Body of pancreas (tissue), 4 donors: ENCODE measurements around the gene FGF22. TPM values are rescaled to one million over a fixed set of nuclear protein-coding genes. Genes with fewer than 3 reads are reported as not detected.
"Not testable (repeated sequence)": the region's sequence is repeated elsewhere in the genome, so short reads cannot be mapped to it uniquely, and the experiment has no call there.

Source experiments
- ATAC-seq: fragments of 150-250 bp; one replicate; pipeline ENCODE4 v1.9.1; 2016
- DNase-seq, 4 donors: peaks; one replicate each; pipeline ENCODE4 v3.0.0-alpha.2; 2019
- H3K27ac ChIP-seq, 4 donors: fragments of 200-600 bp; sonication (generic); 1 replicate in 3 of 4; 2 replicates in 1 of 4; pipeline versions ENCODE4 v1.5.1 to v1.6.1; 2016 to 2019; ENCODE audit warnings: mild to moderate bottlenecking in 1 of 4, mixed read lengths in 1 of 4, moderate library complexity in 1 of 4
- H3K27me3 ChIP-seq, 2 donors: fragments of 200-600 bp; sonication (generic); one replicate each; pipeline ENCODE4 v1.6.0; 2016; ENCODE audit warnings: mild to moderate bottlenecking in 1 of 2
- H3K36me3 ChIP-seq, 2 donors: fragments of 200-600 bp; sonication (generic); replicated peaks in 1 of 2; 2 replicates each; pipeline ENCODE4 v1.5.1; 2016; ENCODE audit warnings: low read depth in 2 of 2; ENCODE audit not compliant: insufficient read depth in 1 of 2
- H3K4me1 ChIP-seq: fragments of 200-600 bp; sonication (generic); one replicate; pipeline ENCODE4 v1.6.0; 2016
- H3K4me3 ChIP-seq, 2 donors: fragments of 200-600 bp; sonication (generic); 1 replicate in 1 of 2; 2 replicates in 1 of 2; pipeline ENCODE4 v1.5.1; 2016 to 2019
- H3K9me3 ChIP-seq, 3 donors: fragments of 200-600 bp; sonication (generic); 1 replicate in 2 of 3; 2 replicates in 1 of 3; pipeline ENCODE4 v1.5.1; 2016
- CTCF ChIP-seq, 7 experiments: fragments of 450-650 bp in 4 of 7; fragments of 200-600 bp in 3 of 7; sonication (generic) in 3 of 7; IDR thresholded peaks; one replicate each; pipeline ENCODE4 v1.5.1; 2016 to 2019; ENCODE audit warnings: antibody characterized with exemption in 7 of 7
- POLR2A ChIP-seq, 3 donors: fragments of 450-650 bp; IDR thresholded peaks; one replicate each; pipeline ENCODE4 v1.6.1; 2016; ENCODE audit warnings: antibody characterized with exemption in 3 of 3, mild to moderate bottlenecking in 2 of 3
- WGBS, 2 donors: methylation state at CpG; one replicate each; pipeline ENCODE4 v1.1.5; 2017; 5-methylcytosine and 5-hydroxymethylcytosine counted together
- intact Hi-C: fragments of 100-400 bp; cut with DNase I; formaldehyde crosslinking; loops from one replicate; pipeline ENCODE4 v1.15.1; 2023
- total RNA-seq, 2 donors: library from RNA; depleted of rRNA; stranded (reverse); fragments of >200 nt; gene quantifications; one replicate each; pipeline ENCODE4 v1.1.0, GENCODE V29; 2016

FGF22 gene
- total RNA-seq, 2 donors from 2014 or later: not detected

- no peaks in the 10 kb centered on the region for H3K27me3 ChIP-seq
- TF ChIP-seq POLR2A (IDR thresholded peaks at IDR 0.05) (no peak), CTCF (IDR thresholded peaks at IDR 0.05) (no peak)
- no peak for DNase-seq
- H3K36me3 ChIP-seq: no peaks in the 10 kb centered on the region
- H3K27ac ChIP-seq: no peak overlapping the region
- intact Hi-C loops: no loop called here
- no peaks in the 10 kb centered on the region for H3K4me1 ChIP-seq
- 74 to 77% methylated on average over 24 to 25 of the region's 25 CpGs for WGBS, 2 donors
- no peak for ATAC-seq
- no peak overlapping the region for H3K4me3 ChIP-seq
- no peaks in the 10 kb centered on the region for H3K9me3 ChIP-seq
Measured at GRCh38 chr19:601790-602189, 37.9 kb upstream of the FGF22 start.

- ATAC-seq (no peak), DNase-seq (no peak)
- no peak for TF ChIP-seq POLR2A (IDR thresholded peaks at IDR 0.05)
- intact Hi-C loops: no loop called here
- no peaks in the 10 kb centered on the region for H3K4me1 ChIP-seq
- no peaks in the 10 kb centered on the region for H3K27me3 ChIP-seq
- WGBS, 2 donors: 75 to 79% methylated on average over 29 to 34 of the region's 35 CpGs
- no peak overlapping the region for H3K4me3 ChIP-seq
- H3K9me3 ChIP-seq: no peaks in the 10 kb centered on the region
- no peaks in the 10 kb centered on the region for H3K36me3 ChIP-seq
- H3K27ac ChIP-seq: no peak overlapping the region
Measured at GRCh38 chr19:602391-603301, 37.0 kb upstream of the FGF22 start.

- H3K9me3 ChIP-seq, intact Hi-C loops, H3K27me3 ChIP-seq, H3K4me1 ChIP-seq, DNase-seq, H3K27ac ChIP-seq, H3K36me3 ChIP-seq, H3K4me3 ChIP-seq, ATAC-seq: not testable (repeated sequence)
- WGBS, 2 donors: 77% methylated on average over 11 of the region's 13 CpGs; no CpG with 5 or more reads in 1 of the 2 donors
Measured at GRCh38 chr19:603302-603639, 36.4 kb upstream of the FGF22 start.

GRCh38 chr19:603779-604178 is 35.9 kb upstream of the FGF22 start:
- H3K9me3 ChIP-seq, H3K4me1 ChIP-seq, H3K4me3 ChIP-seq, intact Hi-C loops, ATAC-seq, H3K27ac ChIP-seq, H3K36me3 ChIP-seq, H3K27me3 ChIP-seq, DNase-seq: not testable (repeated sequence)
- 86 to 93% methylated on average over 10 to 17 of the region's 20 CpGs for WGBS, 2 donors

GRCh38 chr19:604355-604754 is 35.3 kb upstream of the FGF22 start:
- no peaks in the 10 kb centered on the region for H3K4me1 ChIP-seq
- TF ChIP-seq CTCF (IDR thresholded peaks at IDR 0.05) (no peak), POLR2A (IDR thresholded peaks at IDR 0.05) (no peak)
- ATAC-seq (no peak), DNase-seq (no peak)
- WGBS, 2 donors: 76 to 82% methylated on average over 8 to 11 of the region's 11 CpGs
- no peaks in the 10 kb centered on the region for H3K36me3 ChIP-seq
- no peak overlapping the region for H3K27ac ChIP-seq
- intact Hi-C loops: no loop called here
- H3K4me3 ChIP-seq: no peak overlapping the region
- H3K27me3 ChIP-seq: no peaks in the 10 kb centered on the region
- no peaks in the 10 kb centered on the region for H3K9me3 ChIP-seq

GRCh38 chr19:605061-605971 is 34.4 kb upstream of the FGF22 start:
- intact Hi-C loops: not testable (repeated sequence)
- 87 to 90% methylated on average over 6 to 22 of the region's 34 CpGs for WGBS, 2 donors

More at GRCh38 chr19:605061-605971, 34.4 kb upstream of the FGF22 start:
- H3K36me3 ChIP-seq, H3K4me1 ChIP-seq, H3K9me3 ChIP-seq, H3K27ac ChIP-seq, H3K27me3 ChIP-seq, ATAC-seq, DNase-seq, H3K4me3 ChIP-seq: not testable (repeated sequence)
